CD4-positive, alpha-beta T cell treated with Interleukin-17A for 4 hours (primary cell): Measurements from ENCODE around the gene RAD23B.
"Not testable (repeated sequence)": the region's sequence is repeated elsewhere in the genome, so short reads cannot be mapped to it uniquely, and the experiment has no call there.

ENCODE experiments used
- DNase-seq: peaks from one replicate; pipeline ENCODE4 v3.0.0-alpha.2; 2020; ENCODE audit warnings: mixed read lengths

Gene RAD23B

DNA sequence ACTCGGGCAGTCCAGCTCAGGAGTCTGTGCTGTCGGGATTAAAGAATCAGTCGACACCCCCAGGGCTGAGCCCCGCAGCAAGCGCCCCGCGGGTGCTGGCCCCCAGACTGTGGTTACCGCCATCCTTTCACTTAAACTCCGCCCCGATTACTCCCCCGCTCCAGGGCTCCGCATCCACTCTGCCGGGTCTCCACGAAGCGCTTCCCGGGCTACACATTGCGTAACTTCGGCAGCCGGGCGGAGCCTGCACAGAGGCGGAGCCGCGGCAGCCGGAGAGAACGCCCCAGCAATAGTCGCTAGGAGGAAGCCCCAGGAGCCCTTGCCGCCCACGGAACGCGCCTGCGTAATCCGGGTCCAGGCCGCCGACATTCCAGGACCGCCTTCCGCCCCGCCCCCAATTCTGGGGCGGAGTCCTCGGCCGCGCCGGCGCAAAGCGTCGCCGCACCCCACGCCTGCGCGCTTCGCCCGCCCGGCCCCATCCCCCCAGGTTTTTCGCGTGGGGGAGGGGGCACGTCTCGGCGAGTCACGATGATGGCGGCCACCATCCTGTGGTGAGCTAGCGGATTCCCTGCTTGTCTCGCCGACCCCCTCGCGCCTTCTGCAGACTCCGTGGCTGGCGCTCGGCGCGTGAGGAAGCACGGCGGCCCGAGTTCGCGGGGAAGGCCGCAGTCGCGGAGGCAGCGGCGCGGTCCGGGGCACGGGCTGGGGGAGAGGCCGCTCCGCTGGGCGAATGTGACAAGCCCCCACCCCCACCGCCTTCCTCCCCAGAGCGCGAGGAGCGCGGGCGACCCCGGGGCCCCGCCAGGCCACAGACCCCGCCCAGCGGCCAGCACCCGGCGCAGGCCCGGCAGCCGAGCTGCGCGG lies at the start of gene RAD23B:
Gene RAD23B, plus strand, starts transcription at position 521 of the 864 bp plus-strand sequence. CDS start 351 bp downstream, outside the sequence.
- DNase-seq, result peak; percentile 98

DNA sequence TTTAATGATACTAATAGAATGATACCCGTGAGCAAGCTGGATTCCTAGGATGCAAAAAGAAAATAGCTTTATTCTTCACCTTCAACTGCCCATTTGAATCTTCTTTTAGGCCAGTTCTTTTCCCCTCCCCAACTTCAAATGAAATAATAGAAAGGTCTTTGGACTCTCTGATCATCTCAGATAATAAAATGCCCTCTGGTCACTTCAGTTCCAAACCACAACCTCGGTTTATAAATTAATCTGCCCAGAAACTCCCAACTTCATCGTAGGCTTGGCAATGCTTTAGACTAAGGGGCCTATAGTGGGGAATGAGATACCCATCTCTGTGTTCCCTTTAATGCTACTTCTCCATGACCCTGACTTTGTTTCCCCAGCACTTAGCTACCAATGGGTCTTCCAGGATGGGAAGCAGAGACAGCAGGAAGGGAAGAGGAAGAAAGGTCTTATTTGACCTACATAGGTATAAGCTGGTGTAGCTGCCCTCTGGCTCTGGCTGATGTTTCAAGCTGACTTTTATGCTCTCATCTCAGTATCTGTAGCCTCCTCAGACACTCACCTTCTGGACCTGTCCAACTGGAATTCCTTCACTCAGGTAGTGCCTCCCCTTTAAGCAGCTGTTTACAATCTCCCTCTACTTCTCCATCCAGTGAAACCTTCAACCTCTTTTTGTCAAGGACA lies 47.2 kb upstream of the RAD23B start:
- DNase-seq, result no peak

DNA sequence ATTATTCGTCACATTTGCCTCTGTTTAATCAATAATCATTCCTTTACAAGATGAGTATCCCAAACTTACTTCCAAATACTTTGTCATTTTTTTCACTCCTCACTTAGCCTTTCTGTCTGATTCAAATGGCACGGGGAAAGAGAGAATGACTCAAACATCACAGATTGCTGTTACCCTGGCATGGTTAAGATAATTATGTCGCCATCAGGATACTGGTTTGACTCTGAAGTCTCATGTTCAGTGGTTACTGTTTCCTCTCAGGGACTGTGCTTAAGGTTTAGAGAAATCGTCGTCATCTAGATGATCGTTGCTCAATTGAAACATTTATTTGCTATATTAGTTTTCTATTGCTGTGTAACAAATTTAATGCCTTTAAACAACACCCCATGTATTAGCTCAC lies 45.2 kb upstream of the RAD23B start:
- no peak for DNase-seq

DNA sequence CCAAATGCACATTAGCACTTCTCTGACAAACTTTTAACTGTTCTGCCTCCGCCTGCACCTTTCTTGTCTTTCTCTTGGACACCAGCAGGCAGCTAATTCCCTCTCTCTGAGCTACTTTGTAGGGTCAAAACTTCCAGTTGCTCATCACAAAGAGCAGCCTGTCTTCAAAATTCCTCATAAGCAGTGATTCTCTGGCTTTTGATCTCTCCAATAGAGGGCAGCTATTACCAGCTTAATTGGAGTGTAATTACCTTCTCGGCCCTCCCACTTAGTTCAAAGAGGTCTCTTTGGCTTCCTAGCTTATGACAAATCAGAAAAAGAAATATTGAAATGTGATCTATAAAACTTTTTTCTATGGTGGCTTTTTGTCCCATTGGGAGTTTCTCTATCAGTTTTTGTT lies 43.6 kb upstream of the RAD23B start:
- DNase-seq, result no peak

DNA sequence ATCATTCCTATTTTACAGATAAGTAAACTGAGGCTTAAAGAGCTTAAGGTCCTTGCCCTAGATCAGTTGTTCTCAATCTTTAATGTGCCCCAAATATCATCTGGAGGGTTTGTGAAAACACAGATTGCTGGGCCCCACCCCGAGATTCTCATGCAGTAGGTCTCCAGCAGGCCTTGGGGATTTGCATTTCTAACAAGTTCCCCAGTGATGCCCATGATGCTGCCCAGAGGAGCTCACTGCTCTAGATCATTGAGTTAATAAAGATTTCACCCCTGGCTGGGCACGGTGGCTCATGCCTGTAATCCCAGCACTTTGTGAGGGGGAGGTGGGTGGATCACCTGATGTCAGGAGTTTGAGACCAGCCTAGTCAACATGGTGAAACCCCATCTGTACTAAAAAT lies 42.8 kb upstream of the RAD23B start:
- DNase-seq, result no peak

DNA sequence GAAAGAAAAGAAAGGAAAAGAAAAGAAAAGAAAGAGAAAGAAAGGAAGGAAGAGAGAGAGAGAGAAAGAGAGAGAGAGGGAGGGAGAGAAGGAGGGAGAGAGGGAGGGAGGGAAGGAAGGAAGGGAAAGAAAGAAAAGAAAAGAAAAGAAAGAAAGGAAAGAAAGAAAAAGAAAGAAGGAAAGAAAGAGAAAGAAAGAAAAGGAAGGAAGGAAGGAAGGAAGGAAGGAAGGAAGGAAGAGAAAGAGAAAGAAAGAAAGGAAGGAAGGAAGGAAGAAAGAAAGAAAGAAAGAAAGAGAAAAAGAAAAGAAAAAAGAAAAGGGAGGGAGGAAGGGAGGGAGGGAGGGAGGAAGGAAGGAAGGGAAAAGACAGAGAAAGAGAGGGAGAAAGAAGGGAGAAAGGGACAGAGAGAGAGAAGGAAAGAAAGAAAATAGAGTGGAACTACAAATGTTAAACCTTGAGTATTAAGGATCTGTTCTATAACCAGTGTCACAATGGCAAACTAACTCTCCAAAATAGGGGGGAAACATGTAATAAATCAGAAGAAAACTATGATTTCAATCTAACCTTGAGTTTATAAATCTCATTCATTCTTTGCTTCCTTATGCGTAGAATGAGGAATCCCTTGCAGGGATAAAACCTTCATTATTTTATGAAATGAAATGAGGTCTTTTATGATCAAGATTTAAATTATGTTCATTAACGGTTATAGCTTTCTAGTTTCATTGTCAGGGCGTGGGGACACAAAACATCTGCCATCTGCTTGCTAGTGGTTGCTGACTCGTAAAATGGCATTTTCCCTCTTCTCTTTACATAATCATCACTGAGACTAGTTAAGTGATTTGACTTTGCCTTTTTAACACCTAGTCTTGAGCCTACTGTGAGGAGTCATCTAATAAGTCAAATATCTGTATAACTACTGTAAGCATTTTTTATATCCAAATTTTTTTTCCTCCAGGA lies 40.7 kb upstream of the RAD23B start:
- DNase-seq, result no peak

DNA sequence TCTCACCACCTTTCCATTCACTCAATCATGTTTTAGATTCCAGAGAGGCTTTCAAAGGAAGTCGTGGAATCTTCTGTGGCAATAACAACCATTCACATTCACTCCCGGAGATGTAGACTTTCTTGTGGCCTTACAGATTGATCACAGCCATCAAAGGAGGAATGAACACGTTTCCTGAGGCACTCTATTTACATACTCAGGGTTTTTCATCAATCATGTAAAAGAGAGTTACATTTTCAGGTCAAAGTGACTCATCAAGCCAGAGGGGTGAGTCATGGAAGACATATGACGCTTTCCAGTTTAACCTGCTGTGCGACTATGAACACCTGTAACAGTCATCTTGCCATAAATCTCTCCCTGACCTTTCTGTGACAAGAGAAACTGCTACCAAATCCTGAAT lies 39.3 kb upstream of the RAD23B start:
- DNase-seq, result peak; percentile 34

DNA sequence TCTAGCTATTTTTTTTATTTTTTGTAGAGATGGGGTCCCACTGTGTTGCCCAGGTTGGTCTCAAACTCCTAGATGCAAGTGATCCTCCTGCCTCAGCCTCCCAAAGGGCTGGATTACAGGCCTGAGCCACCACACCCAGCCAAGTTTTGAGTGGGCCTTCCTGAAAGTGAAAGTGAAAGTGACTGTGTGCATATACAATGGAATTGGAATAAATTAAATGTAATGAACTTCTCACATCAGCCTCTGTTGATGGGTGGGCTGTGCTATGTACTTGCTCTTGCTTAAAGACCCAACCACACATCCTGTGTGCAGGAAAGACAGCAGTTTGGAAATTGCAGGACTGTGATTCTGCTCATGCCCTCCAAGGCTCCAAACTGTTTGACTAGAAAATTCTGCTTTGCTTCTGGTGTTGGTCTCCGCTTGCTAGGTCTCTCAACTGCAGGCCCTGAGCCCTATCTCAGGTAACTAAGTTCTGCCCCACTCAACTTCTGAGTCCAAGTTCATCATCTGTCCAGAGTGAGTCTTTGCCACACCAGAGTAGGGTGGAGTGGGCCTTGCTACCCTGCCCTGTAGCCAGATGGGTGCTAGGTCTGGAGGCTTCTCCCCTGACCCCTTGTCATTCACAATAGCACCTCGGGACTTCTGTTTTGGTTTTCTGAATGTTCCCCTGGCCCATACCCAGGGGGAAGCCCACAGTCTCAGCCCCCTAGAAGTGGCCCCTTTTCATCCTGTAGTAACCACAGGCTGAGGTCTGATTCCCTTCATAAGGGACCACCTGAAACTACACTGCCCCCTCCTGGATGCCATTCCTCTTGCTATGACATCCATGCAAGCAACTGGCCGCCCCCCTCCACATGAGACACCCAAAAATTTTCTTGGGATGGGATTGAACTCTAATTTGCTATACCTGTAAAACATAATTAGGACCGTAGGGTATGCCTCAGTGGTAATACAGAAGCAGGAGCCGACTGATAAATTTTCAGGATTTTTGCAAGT lies 36.5 kb upstream of the RAD23B start:
- peak; percentile 3 for DNase-seq

DNA sequence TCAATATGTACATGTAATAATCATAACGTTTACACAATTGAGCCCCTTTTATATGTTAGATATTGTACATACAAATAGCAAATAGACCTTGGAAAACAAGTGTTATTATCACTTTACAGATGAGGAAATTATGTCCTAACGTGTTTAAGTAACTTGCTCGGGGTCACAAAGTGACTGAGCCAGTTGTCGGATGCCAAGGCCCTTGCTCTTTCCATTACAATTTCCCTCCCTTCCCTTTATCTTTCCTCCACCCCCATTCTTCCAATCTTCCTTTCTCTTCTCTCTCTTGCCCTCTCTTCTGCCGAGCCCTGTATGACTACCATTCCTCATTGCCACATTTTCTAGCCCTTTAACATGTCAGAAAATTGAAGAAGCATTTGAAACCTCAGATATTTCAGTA lies 34.4 kb upstream of the RAD23B start:
- DNase-seq, result no peak

DNA sequence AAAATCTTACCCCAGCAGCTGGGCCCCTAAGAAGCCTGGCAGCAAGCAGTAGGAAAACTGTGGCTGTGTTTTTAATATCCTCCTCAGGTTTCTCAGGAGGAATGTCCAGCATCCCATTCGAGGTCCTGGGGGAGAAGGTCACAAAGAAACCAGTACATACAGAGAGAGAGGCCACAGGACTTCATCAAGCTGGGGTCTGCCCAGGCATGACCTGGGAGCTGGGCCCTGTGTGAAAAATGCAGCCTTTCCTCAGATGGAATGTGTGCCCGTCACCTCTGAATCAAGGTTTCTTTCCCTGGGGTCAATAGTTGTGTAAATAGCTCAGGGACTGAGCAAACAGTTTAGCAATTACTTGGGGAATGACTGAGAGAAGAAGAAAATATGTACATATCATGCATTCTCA lies 33.9 kb upstream of the RAD23B start:
- DNase-seq, result no peak

DNA sequence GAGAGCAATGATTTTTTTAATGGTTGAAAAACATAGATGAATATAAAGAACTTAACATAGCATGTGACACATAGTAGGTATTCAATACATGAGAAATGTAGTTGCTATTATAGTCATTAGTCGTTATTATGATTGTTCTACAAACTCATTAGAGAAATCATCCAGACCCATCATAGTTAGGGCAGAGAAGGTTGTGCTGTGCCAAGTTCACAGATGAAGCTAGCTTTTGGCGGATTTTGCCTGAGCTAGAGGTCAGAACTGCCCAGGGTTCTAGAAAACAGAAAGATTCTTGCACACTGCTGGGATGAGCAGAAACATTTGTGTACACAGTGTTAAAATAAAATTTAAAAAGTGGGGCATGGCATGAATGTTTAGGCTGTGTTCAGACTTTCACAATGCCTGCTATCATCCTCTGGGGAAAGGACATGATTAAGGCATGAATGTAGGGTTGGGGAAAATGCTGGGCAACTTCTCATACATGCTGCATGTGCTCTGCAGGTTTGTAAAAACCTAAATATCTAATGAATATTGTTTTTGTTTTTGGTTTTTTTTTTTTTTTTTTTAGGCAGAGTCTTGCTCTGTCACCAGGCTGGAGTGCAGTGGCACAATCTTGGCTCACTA lies 33.3 kb upstream of the RAD23B start:
- DNase-seq, result no peak

DNA sequence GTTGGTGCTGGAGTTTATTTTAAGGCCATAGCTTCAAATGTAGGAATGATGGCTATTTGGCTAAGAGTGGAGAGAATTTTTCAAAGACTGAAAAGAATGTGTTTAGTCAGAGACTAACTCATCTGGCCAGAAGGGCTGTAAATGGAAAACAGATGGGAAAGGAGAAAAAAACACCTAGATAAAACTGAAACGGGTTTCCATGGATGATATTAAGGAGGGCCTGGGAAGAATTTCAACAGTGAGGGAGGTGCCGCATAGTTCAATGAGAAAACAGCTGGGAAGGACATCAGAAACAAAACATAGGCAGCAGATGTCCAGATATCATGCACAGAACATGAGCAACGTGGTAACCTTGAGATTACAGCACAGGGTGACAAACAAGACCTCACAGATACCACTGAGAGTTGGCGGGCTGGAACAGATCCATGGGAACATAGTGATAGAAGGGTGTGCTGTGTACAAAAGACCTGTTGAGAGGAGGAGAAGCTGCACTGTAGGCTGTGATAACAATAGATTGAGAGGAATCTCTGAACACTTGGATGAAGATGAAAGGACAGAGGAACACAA lies 31.2 kb upstream of the RAD23B start:
- DNase-seq, result no peak

DNA sequence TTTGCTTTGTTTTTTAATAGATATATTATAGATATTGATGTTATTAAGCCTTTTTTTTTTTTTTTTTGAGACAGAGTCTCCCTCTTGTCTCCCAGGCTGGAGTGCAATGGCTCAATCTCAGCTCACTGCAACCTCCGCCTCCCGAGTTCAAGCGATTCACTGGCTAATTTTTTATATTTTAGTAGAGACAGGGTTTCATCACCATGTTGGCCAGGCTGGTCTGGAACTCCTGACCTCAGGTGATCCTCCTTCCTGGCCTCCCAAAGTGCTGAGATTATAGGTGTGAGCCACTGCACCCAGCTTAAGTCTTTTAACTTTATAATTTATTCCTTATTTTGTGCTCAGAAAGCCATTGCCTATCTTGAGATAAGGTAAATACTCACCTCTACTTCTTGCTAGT lies 24.2 kb upstream of the RAD23B start:
- DNase-seq, result no peak

DNA sequence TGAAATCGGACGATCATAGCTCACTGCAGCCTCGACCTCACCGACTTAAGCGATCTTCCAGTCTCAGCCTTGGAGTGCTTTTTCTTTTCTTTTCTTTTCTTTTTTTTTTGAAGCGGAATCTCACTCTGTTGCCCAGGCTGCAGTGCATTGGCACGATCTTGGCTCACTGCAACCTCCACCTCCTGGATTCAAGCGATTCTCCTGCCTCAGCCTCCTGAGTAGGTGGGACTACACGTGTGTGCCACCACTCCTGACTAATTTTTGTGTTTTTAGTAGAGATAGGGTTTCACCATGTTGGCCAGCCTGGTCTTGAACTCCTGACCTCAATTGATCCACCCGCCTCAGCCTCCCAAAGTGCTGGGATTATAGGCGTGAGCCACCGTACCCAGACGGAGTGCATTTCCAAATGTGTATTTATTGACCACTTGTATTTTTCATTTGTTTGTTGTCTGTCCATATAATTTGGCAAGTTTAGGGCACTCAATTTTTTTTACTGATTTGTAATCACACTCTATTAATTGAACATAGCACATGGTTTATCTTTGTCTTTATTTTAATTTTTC lies 23.2 kb upstream of the RAD23B start:
- DNase-seq, result not testable (repeated sequence)

DNA sequence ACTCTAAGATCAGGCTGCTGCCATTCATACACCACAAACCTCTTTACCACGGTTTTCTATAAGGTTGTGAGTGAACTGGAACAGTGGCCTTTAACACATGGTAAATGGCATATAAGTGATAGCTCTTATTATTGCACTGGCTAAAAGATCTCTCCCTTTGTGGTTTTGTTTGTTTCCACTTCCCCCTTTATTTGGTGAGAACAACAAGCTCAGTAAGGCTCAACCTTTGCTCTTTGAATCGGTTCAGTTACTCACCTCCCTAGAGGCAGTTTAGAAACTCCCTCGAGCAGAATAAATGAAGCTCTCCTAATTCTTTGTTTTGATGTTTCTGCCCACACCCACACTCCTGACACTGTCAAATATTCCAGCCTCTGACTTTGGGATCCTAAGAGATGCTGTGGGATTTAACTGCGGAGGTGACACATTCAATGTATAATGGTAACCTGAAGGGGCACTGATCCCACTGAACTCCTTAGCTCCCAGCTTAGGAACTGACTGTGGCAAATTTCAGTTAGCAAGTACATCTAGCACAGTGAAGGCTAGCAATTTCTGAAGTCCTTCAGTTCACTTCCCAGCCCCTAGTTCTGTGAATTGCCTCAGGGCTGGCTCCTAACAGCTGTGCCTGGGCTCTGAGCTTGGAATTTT lies 22.5 kb upstream of the RAD23B start:
- no peak for DNase-seq

DNA sequence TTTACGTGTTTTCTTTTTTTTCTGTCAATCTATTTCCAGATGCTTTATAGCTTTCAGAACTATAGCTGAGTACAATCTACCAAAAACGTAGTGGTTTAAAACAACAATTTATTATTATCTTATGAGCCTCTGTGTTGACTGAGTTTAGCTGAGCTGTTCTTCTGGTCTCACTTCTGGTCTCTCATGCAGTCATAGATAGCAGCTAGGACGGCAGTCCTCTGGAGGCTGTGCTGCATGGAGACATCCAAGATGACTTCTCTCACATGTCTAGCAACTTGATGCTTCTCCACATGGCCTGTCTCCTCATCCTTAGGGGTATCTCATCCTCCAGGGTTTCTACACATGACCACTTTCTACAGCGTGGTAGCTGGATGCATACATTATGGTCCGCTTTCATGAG lies 22.0 kb upstream of the RAD23B start:
- DNase-seq, result no peak

DNA sequence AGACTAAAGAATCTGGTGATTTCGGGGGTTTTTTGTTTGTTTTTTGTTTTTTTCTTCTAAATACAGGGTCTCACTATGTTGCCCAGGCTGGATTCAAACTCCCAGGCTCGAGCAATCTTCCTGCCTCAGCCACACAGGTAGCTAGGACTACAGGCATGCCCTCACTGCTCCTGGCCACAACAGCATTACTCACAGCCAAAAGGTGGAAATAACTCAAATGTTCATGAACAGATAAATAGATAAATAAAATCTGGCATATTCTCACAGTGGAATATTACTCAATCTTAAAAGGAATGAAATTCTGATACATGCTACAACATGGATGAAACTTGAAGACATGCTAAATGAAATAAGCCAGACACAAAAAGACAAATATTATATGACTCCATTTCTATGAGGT lies 19.8 kb upstream of the RAD23B start:
- DNase-seq, result no peak

DNA sequence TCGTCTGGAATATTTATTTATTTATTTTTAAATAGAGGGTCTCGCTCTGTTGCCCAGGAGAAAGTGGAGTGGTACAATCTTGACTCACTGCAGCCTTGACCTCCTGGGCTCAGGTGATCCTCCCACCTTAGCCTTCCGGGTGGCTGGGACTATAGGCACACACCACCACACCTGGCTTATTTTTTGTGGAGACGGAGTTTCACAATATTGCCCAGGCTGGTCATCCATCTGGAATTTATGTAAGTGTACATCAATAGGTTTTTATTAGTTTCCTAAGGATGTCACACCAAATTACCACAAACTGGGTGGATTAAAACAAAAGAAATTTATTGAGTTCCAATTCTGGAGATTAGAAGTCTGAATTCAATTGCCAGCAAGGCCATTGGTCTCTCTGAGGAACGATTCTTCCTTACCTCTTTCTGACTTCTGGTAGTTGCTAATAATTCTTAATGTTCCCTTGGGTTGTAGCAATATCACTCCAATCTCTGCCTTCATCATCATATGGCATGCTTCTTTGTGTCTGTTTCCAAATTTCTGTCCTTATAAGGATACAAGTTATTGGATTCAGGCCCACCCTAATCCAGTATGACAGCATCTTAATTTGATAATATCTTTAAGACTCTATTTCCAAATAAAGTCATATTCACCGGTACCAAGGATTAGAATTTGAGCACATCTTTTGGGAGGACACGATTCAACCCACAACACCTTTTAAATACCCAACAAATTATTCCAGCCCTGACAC lies 16.3 kb upstream of the RAD23B start:
- no peak for DNase-seq

DNA sequence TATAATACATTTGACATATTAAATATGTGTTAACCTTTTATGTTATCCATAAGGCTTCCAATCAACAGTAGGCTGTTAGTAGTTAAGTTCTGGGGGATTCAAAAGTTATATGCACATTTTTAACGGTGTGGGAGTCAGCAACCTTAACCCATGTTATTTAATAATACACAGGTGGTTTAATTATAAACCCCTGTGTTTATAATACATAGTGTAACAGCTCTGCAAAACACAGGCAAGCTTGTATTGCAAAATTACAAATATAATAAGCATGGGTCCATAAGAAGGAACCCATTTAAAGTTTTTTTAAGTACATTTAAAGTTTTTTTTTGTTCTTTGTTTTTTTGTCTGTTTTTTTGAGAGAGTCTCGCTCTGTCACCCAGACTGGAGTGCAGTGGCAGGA lies 14.5 kb upstream of the RAD23B start:
- DNase-seq, result no peak
